Activated naive CD8-positive, alpha-beta T cell treated with anti-CD3 and anti-CD28 coated beads, Interleukin-2, amount 10 ng/mL, durations not matched to agents 7 days and 5 days (primary cell): ENCODE data around the gene SGPP2. TPM values are rescaled to one million over a fixed set of nuclear protein-coding genes. Genes with fewer than 3 reads are reported as not detected.

Source experiments
- ATAC-seq: fragments of 150-1000 bp; cut with Tn5 transposase; one replicate; pipeline ENCODE4 v1.10.0; 2021; ENCODE audit warnings: low read depth, moderate library complexity
- POLR2A ChIA-PET: fragments of 350-600 bp; sonication (Branson Sonifier 250); formaldehyde crosslinking; loops from one replicate; lab custom pipeline; 2021; ENCODE audit warnings: antibody characterized with exemption; lab: Charles Lee
- DNase-seq: peaks from one replicate; pipeline ENCODE4 v3.0.0; 2021
- H3K27ac Mint-ChIP-seq: one replicate; pipeline ENCODE4 v1.8.0; 2022; ENCODE audit warnings: mild to moderate bottlenecking, mixed read lengths
- H3K27me3 Mint-ChIP-seq: one replicate; pipeline ENCODE4 v1.8.0; 2022; ENCODE audit warnings: mild to moderate bottlenecking, moderate library complexity, mixed read lengths
- H3K36me3 Mint-ChIP-seq: one replicate; pipeline ENCODE4 v1.8.0; 2021; ENCODE audit warnings: mild to moderate bottlenecking, mixed read lengths
- H3K4me1 Mint-ChIP-seq: one replicate; pipeline ENCODE4 v1.8.0; 2021; ENCODE audit warnings: mixed read lengths
- H3K4me3 Mint-ChIP-seq: one replicate; pipeline ENCODE4 v1.8.0; 2022; ENCODE audit warnings: mild to moderate bottlenecking, moderate library complexity, mixed read lengths
- H3K9me3 Mint-ChIP-seq: one replicate; pipeline ENCODE4 v1.8.0; 2021; ENCODE audit warnings: mixed read lengths
- total RNA-seq, 2 experiments: library from RNA; stranded (reverse); gene quantifications; one replicate each; pipeline ENCODE4 v1.2.3, GENCODE V29; 2021

The SGPP2 gene
- total RNA-seq, 2 experiments from 2014 or later = 0.89 to 1.2 TPM

GRCh38 chr2:222465746-222466145 lies 41.4 kb downstream of the SGPP2 start:
- peaks cover 5% of the 10 kb centered on the region for H3K27me3 Mint-ChIP-seq
- DNase-seq (no peak), ATAC-seq (no peak)
- H3K9me3 Mint-ChIP-seq = no peaks in the 10 kb centered on the region
- POLR2A ChIA-PET = no interaction called here
- no peak overlapping the region for H3K27ac Mint-ChIP-seq
- H3K4me3 Mint-ChIP-seq = no peak overlapping the region
- no peaks in the 10 kb centered on the region for H3K4me1 Mint-ChIP-seq
- no peaks in the 10 kb centered on the region for H3K36me3 Mint-ChIP-seq

- Mint-ChIP-seq H3K4me1 (no peaks in the 10 kb centered on the region), H3K27me3 (peaks cover 5% of the 10 kb centered on the region), H3K36me3 (no peaks in the 10 kb centered on the region), H3K9me3 (no peaks in the 10 kb centered on the region), H3K27ac (no peak overlapping the region), H3K4me3 (no peak overlapping the region)
- ATAC-seq = no peak
- POLR2A ChIA-PET = no interaction called here
- DNase-seq = no peak
Measured at GRCh38 chr2:222468346-222468745, 44.0 kb downstream of the SGPP2 start.

GRCh38 chr2:222470802-222471468 lies 46.6 kb downstream of the SGPP2 start:
- no peaks in the 10 kb centered on the region for H3K4me1 Mint-ChIP-seq

GRCh38 chr2:222477962-222478608 lies 53.7 kb downstream of the SGPP2 start:
- ATAC-seq = no peak
- no peak overlapping the region for H3K27ac Mint-ChIP-seq

More at GRCh38 chr2:222470802-222471468, 46.6 kb downstream of the SGPP2 start:
- no peak overlapping the region for H3K27ac Mint-ChIP-seq
- H3K9me3 Mint-ChIP-seq = no peaks in the 10 kb centered on the region
- ATAC-seq = no peak
- H3K36me3 Mint-ChIP-seq = no peaks in the 10 kb centered on the region
- no peak overlapping the region for H3K4me3 Mint-ChIP-seq
- POLR2A ChIA-PET = no interaction called here
- peaks cover 5% of the 10 kb centered on the region for H3K27me3 Mint-ChIP-seq
- no peak for DNase-seq

GRCh38 chr2:222479859-222480258 lies 55.5 kb downstream of the SGPP2 start:
- Mint-ChIP-seq H3K27me3 (peaks cover 2% of the 10 kb centered on the region), H3K27ac (no peak overlapping the region), H3K36me3 (no peaks in the 10 kb centered on the region), H3K9me3 (no peaks in the 10 kb centered on the region), H3K4me3 (no peak overlapping the region), H3K4me1 (no peaks in the 10 kb centered on the region)
- ATAC-seq (no peak), DNase-seq (no peak)
- POLR2A ChIA-PET = no interaction called here

More at GRCh38 chr2:222477962-222478608, 53.7 kb downstream of the SGPP2 start:
- H3K36me3 Mint-ChIP-seq = no peaks in the 10 kb centered on the region
- H3K27me3 Mint-ChIP-seq = peaks cover 2% of the 10 kb centered on the region
- DNase-seq = no peak
- H3K4me1 Mint-ChIP-seq = no peaks in the 10 kb centered on the region
- POLR2A ChIA-PET = no interaction called here
- no peak overlapping the region for H3K4me3 Mint-ChIP-seq
- H3K9me3 Mint-ChIP-seq = no peaks in the 10 kb centered on the region

- POLR2A ChIA-PET = no interaction called here
- no peaks in the 10 kb centered on the region for H3K9me3 Mint-ChIP-seq
- no peak overlapping the region for H3K4me3 Mint-ChIP-seq
- no peaks in the 10 kb centered on the region for H3K4me1 Mint-ChIP-seq
- H3K36me3 Mint-ChIP-seq = no peaks in the 10 kb centered on the region
- no peak for DNase-seq
- peaks cover 2% of the 10 kb centered on the region for H3K27me3 Mint-ChIP-seq
- no peak for ATAC-seq
- H3K27ac Mint-ChIP-seq = no peak overlapping the region
Measured at GRCh38 chr2:222480497-222480896, 56.2 kb downstream of the SGPP2 start.

- Mint-ChIP-seq H3K4me1 (no peaks in the 10 kb centered on the region), H3K9me3 (no peaks in the 10 kb centered on the region), H3K27ac (no peak overlapping the region), H3K4me3 (no peak overlapping the region), H3K27me3 (peaks cover 2% of the 10 kb centered on the region), H3K36me3 (no peaks in the 10 kb centered on the region)
- POLR2A ChIA-PET = no interaction called here
- DNase-seq (no peak), ATAC-seq (no peak)
Measured at GRCh38 chr2:222481941-222482340, 57.6 kb downstream of the SGPP2 start.

GRCh38 chr2:222483513-222484039 lies 59.2 kb downstream of the SGPP2 start:
- Mint-ChIP-seq H3K9me3 (no peaks in the 10 kb centered on the region), H3K4me3 (no peak overlapping the region), H3K4me1 (no peaks in the 10 kb centered on the region), H3K36me3 (no peaks in the 10 kb centered on the region), H3K27me3 (peaks cover 2% of the 10 kb centered on the region), H3K27ac (no peak overlapping the region)
- ATAC-seq (no peak), DNase-seq (no peak)
- POLR2A ChIA-PET = no interaction called here

GRCh38 chr2:222485367-222486211 lies 61.2 kb downstream of the SGPP2 start:
- DNase-seq = no peak
- POLR2A ChIA-PET = no interaction called here

GRCh38 chr2:222490131-222490530 lies 65.8 kb downstream of the SGPP2 start:
- Mint-ChIP-seq H3K27me3 (no peaks in the 10 kb centered on the region), H3K4me1 (no peaks in the 10 kb centered on the region), H3K36me3 (no peaks in the 10 kb centered on the region), H3K4me3 (no peak overlapping the region), H3K27ac (no peak overlapping the region), H3K9me3 (peaks cover 8% of the 10 kb centered on the region)
- ATAC-seq = no peak
- no peak for DNase-seq
- POLR2A ChIA-PET = no interaction called here

More at GRCh38 chr2:222485367-222486211, 61.2 kb downstream of the SGPP2 start:
- peaks cover 2% of the 10 kb centered on the region for H3K27me3 Mint-ChIP-seq
- no peak for ATAC-seq
- no peaks in the 10 kb centered on the region for H3K4me1 Mint-ChIP-seq
- no peaks in the 10 kb centered on the region for H3K36me3 Mint-ChIP-seq
- H3K27ac Mint-ChIP-seq = no peak overlapping the region
- H3K4me3 Mint-ChIP-seq = no peak overlapping the region
- no peaks in the 10 kb centered on the region for H3K9me3 Mint-ChIP-seq

- Mint-ChIP-seq H3K36me3 (no peaks in the 10 kb centered on the region), H3K27ac (no peak overlapping the region), H3K4me1 (no peaks in the 10 kb centered on the region), H3K9me3 (peaks cover 8% of the 10 kb centered on the region), H3K4me3 (no peak overlapping the region), H3K27me3 (no peaks in the 10 kb centered on the region)
- ATAC-seq (no peak), DNase-seq (no peak)
- POLR2A ChIA-PET = no interaction called here
Measured at GRCh38 chr2:222492683-222493082, 68.3 kb downstream of the SGPP2 start.

- H3K27ac Mint-ChIP-seq = no peak overlapping the region
- H3K27me3 Mint-ChIP-seq = no peaks in the 10 kb centered on the region
- ATAC-seq (no peak), DNase-seq (no peak)
- no peak overlapping the region for H3K4me3 Mint-ChIP-seq
- no peaks in the 10 kb centered on the region for H3K4me1 Mint-ChIP-seq
- POLR2A ChIA-PET = no interaction called here
- H3K9me3 Mint-ChIP-seq = peaks cover 8% of the 10 kb centered on the region
- H3K36me3 Mint-ChIP-seq = no peaks in the 10 kb centered on the region
Measured at GRCh38 chr2:222494104-222494739, 69.9 kb downstream of the SGPP2 start.

GRCh38 chr2:222495388-222495787 lies 71.0 kb downstream of the SGPP2 start:
- H3K27me3 Mint-ChIP-seq = no peaks in the 10 kb centered on the region

More at GRCh38 chr2:222495388-222495787, 71.0 kb downstream of the SGPP2 start:
- POLR2A ChIA-PET = no interaction called here
- Mint-ChIP-seq H3K9me3 (peaks cover 8% of the 10 kb centered on the region), H3K36me3 (no peaks in the 10 kb centered on the region), H3K4me1 (no peaks in the 10 kb centered on the region), H3K27ac (no peak overlapping the region), H3K4me3 (no peak overlapping the region)
- ATAC-seq = no peak
- DNase-seq = no peak
